HG03565 (cell line): Measurements from ENCODE around the gene SH3TC1.
A peak's percentile ranks its signal among the peaks of the same experiment; 100 is the strongest.

Source experiments
- ATAC-seq: cut with Tn5 transposase; IDR thresholded peaks from one replicate; pipeline ENCODE4 v1.9.1; 2021; ENCODE audit warnings: mild to moderate bottlenecking, moderate library complexity; ENCODE audit not compliant: unreplicated experiment

SH3TC1 gene

GRCh38 chr4:8198206-8198905 lies 734 bp upstream of the SH3TC1 start:
- ATAC-seq = no peak

- no peak for ATAC-seq
These were observed 658 bp downstream of the SH3TC1 start for GRCh38 chr4:8199594-8200301.

GRCh38 chr4:8200302-8200975 lies 1.3 kb downstream of the SH3TC1 start:
- ATAC-seq = no peak

GRCh38 chr4:8201321-8201781 lies 2.3 kb downstream of the SH3TC1 start:
- ATAC-seq = peak; percentile 32

GRCh38 chr4:8202108-8203051 lies 3.3 kb downstream of the SH3TC1 start:
- no peak for ATAC-seq

GRCh38 chr4:8203052-8203401 lies 3.9 kb downstream of the SH3TC1 start:
- no peak for ATAC-seq

DNA sequence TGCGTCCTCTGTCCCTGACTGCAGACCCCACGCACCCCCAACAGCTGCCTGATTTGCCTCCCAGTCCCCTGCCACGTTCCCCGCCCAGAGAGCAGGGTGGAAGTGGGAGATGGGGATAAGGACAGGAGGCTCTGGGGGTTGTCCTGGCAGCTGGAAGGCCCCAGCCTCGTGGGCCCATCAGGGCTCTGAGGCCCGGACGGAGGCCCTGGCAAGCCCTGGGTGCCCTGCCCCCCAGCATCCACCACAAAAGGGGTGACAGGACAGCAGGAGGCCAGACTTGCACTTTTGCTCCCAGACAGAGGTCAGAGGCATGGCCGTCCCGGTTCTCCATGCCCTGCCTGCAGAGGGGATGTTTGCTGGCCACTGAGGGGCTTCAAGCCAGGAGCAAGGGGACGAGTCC lies 4.7 kb downstream of the SH3TC1 start:
- no peak for ATAC-seq

- ATAC-seq = no peak
These were observed 5.6 kb downstream of the SH3TC1 start for GRCh38 chr4:8204576-8205227.

GRCh38 chr4:8205241-8205707 lies 6.2 kb downstream of the SH3TC1 start:
- no peak for ATAC-seq

DNA sequence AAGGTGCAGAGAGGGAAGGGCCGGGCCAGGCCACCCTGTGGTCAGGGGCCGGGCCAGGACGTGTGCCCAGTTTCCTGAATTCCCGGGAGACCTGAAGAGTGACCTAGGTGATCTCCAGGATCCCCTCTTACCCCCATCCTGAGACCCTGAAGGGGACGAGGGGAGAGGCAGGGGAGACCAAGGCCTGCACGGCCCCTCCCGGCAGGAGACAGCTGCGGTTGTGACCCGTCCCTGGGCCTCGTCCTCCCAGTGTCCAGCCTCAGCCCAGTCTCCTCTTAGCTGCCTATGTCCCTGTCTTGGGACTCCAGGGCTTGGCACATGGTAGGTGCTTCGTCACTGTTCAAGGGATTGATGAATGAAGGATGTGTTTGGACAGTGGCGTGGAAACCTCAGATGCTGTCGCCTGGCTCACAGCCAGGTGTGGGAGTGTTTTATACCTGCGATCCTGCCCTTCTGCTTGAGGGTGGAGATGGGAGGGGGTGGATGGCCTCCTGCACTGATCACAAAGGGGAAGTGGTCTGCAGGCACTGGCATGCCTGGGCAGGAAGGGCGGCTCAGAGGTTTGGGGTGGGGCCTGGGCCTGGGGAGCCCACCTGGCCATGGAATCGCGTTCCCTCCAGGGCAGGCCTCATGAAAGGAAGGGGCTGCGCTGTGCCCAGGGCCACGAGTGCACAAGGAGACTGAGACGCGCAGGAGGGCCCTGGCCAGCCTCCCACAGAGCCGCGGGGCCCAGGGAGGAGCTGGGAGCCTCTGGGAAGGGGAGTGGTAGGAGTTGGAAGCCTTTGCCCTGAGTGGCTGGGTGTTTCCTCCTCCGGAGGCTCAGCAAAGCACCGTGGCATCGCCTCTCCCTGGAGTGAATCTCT lies 6.9 kb downstream of the SH3TC1 start:
- no peak for ATAC-seq

DNA sequence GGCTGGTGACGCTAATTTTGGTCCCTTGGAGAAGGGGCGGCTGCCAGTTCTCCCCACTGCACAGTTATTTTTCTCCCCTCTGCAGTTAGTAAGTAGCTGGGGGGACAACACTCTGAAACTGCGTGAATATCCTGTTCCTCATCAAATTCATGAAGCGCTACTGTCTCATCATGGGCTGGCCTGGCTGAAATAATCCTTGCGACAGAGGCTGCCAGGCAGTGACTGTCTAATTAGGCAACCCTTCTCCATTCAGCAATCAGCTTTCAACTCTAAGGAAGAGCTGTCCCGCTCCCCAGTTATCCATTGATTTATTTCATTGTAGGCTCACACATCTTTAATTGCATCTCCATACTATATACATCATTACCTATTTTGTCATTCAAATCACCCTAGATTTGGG lies 8.2 kb downstream of the SH3TC1 start:
- no peak for ATAC-seq

DNA sequence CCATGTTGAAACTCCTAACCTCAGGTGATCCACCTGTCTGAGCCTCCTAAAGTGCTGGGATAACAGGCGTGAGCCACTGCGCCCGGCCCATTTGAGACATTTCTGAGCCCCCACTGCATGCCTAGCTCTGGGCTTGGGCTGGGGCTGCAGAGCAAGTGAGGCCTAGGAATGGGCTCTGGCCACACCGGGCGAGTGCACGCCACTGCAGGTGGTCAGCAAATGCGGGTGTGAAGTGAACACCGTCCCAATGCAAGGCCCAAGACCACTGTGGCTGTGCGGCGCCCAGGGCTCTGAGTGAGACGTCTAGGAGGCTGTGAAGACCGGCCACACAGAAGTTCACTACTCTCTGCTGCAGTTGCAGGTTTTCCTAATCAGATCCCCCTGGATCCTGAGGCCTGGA lies 9.5 kb downstream of the SH3TC1 start:
- ATAC-seq = no peak

GRCh38 chr4:8209181-8209874 lies 10.2 kb downstream of the SH3TC1 start:
- ATAC-seq = no peak

GRCh38 chr4:8210010-8210409 lies 10.9 kb downstream of the SH3TC1 start:
- ATAC-seq = no peak

- ATAC-seq = no peak
These were observed 11.5 kb downstream of the SH3TC1 start for GRCh38 chr4:8210616-8211015.

- no peak for ATAC-seq
These were observed 12.2 kb downstream of the SH3TC1 start for GRCh38 chr4:8211251-8211650.

DNA sequence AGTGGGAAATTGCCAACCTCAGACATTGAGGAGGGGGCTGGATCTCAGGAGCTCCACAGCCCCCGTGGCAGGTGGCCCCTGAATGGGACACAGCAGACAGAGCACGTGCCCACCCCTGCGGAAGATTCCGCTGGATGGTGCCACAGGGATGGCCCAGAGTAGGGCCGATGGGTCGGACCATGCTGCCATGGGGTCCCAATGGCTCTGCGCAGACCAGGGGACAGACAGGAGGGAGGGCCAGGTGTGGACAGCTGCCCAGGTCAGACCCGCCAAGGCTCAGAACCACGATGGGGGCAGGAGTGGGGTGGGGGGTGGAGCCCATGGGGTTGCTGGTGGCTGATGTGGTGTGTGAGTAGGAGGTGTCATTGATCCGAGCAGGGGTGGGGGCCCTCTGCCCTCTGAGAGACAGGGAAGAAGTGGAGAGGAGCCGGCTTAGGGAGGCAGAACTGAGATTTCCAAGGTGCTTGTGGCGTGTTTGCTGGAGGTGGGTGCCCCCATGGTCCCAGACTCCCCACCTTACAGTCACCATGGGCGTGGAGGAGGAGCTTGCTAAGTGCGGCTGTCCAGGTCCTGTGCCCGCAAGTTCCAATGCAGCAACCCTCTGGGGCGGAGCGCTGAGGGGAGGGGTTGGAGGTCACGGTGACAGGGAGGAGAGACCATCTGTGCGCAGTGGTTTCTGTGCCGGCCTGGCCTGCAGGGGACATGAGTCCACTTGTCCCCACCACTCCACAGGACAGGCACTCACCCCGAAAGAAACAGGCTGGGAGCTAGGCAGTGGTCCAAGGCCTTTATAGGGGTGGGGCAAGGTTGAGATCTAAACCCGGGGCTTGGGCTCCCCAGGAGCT lies 12.9 kb downstream of the SH3TC1 start:
- no peak for ATAC-seq

DNA sequence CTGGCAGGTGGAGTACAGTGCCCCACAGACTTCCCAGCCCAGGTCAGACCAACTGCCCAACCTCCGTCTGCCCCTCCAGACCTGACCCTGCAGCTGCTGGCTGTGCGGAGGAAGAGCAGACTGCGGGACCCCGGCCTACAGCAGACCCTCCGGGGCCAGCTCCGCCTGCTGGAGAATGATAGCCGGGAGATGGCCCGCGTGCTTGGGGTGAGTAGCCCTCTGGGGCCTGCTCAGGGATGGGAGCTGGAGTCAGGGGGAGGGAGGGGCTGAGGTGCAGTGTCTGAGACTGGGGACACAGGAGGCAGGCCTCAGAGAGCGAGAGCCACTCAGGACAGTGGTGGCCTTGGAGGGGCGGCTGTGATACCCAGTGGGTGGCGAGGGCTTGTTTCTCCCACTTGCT lies 13.5 kb downstream of the SH3TC1 start:
- ATAC-seq = no peak
